Activated T-helper 17 cell treated with anti-CD3 and anti-CD28 coated beads, Interleukin-2, amount 50 U/mL, for 72 hours (primary cell): ENCODE results near the gene ROBO1. TPM values are rescaled to one million over a fixed set of nuclear protein-coding genes. Genes with fewer than 3 reads are reported as not detected.
"Not testable (repeated sequence)": the region's sequence is repeated elsewhere in the genome, so short reads cannot be mapped to it uniquely, and the experiment has no call there.

Source experiments
- ATAC-seq: fragments of 150-1000 bp; cut with Tn5 transposase; replicated peaks from 2 replicates; pipeline ENCODE4 v1.10.0; 2021; ENCODE audit warnings: mild to moderate bottlenecking, moderate library complexity
- H3K27ac Mint-ChIP-seq: one replicate; pipeline ENCODE4 v1.8.0; 2022; ENCODE audit warnings: mixed read lengths
- H3K27me3 Mint-ChIP-seq: one replicate; pipeline ENCODE4 v1.8.0; 2022; ENCODE audit warnings: mixed read lengths
- H3K36me3 Mint-ChIP-seq: one replicate; pipeline ENCODE4 v1.8.0; 2022; ENCODE audit warnings: low read depth, mild to moderate bottlenecking, mixed read lengths
- H3K4me1 Mint-ChIP-seq: one replicate; pipeline ENCODE4 v1.8.0; 2022; ENCODE audit warnings: mixed read lengths
- H3K4me3 Mint-ChIP-seq: one replicate; pipeline ENCODE4 v1.8.0; 2022; ENCODE audit warnings: mild to moderate bottlenecking, mixed read lengths
- H3K9me3 Mint-ChIP-seq: one replicate; pipeline ENCODE4 v1.8.0; 2022; ENCODE audit warnings: mixed read lengths
- total RNA-seq, 2 donors: library from RNA; stranded (reverse); gene quantifications; one replicate each; pipeline ENCODE4 v1.2.3, GENCODE V29; 2022

The ROBO1 gene
- total RNA-seq, 2 donors from 2014 or later, result not detected

DNA sequence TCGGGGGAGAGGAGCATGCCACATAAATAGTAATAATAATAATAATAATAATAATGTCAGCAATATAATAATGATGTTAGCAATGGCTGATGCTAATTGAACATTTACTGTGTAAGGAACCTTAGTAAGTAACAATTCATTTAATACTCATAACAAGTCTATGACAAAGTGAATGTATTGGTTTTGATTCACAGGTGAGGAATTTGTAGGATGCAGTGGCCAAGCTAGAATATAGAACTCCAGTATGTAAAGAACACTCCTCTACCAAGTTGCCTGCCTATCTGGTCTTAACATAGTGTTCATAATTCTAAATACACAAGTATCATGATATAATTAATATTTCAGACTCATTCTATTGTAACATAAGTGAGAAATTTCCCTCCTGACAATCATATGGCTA is 1016.5 kb downstream of the ROBO1 start:
- no peak overlapping the region for H3K27ac Mint-ChIP-seq
- no peaks in the 10 kb centered on the region for H3K36me3 Mint-ChIP-seq
- H3K4me1 Mint-ChIP-seq, result no peaks in the 10 kb centered on the region
- H3K4me3 Mint-ChIP-seq, result no peak overlapping the region
- no peaks in the 10 kb centered on the region for H3K27me3 Mint-ChIP-seq
- H3K9me3 Mint-ChIP-seq, result peaks cover 7% of the 10 kb centered on the region
- ATAC-seq, result no peak

DNA sequence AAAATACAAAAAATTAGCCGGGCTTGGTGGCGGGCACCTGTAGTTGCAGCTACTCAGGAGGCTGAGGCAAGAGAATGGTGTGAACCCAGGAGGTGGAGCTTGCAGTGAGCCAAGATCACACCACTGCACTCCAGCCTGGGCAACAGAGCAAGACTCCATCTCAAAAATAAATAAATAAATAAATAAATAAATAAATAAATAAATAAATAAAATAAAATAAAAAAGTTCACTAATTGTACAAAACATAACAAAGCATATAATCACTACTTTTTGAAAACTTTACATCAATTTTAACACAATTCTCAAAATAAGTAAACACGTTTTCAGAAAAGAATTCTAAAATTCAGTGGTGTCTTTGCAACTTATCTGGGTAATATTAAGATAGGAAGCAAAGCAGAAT is 1017.5 kb downstream of the ROBO1 start:
- peaks cover 12% of the 10 kb centered on the region for H3K9me3 Mint-ChIP-seq
- not testable (repeated sequence) for H3K4me1 Mint-ChIP-seq, H3K27me3 Mint-ChIP-seq

GRCh38 chr3:78749056-78749455 is 1018.7 kb downstream of the ROBO1 start:
- peaks cover 18% of the 10 kb centered on the region for H3K9me3 Mint-ChIP-seq
- H3K27me3 Mint-ChIP-seq, result no peaks in the 10 kb centered on the region
- H3K36me3 Mint-ChIP-seq, result no peaks in the 10 kb centered on the region
- ATAC-seq, result no peak
- H3K4me3 Mint-ChIP-seq, result no peak overlapping the region
- no peak overlapping the region for H3K27ac Mint-ChIP-seq
- H3K4me1 Mint-ChIP-seq, result no peaks in the 10 kb centered on the region

More for the DNA sequence above, 1017.5 kb downstream of the ROBO1 start:
- ATAC-seq, H3K4me3 Mint-ChIP-seq, H3K27ac Mint-ChIP-seq, H3K36me3 Mint-ChIP-seq: not testable (repeated sequence)

DNA sequence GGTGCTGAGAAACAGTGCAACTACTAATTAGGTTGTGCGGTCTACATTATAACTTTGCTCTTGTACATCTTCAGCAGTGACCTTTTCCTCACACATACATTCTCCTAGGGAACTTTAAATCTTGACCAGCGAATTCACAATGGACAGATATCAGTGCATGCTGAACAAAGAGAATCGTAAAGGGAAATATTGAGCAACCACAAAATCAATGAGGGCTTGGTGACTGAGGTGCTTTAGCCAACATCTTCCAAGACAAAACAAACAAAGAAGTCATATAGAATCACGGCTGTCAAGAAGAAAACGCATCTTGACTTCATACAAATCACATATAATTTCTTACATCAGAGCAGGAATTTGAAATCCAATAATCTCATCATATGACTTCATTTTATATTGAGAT is 1022.0 kb downstream of the ROBO1 start:
- peaks cover 19% of the 10 kb centered on the region for H3K9me3 Mint-ChIP-seq
- H3K27me3 Mint-ChIP-seq, result no peaks in the 10 kb centered on the region
- H3K27ac Mint-ChIP-seq, result no peak overlapping the region
- no peak for ATAC-seq
- no peaks in the 10 kb centered on the region for H3K4me1 Mint-ChIP-seq
- no peaks in the 10 kb centered on the region for H3K36me3 Mint-ChIP-seq
- no peak overlapping the region for H3K4me3 Mint-ChIP-seq

- no peak for ATAC-seq
- Mint-ChIP-seq H3K27me3 (no peaks in the 10 kb centered on the region), H3K9me3 (peaks cover 22% of the 10 kb centered on the region), H3K36me3 (no peaks in the 10 kb centered on the region), H3K4me1 (no peaks in the 10 kb centered on the region), H3K27ac (no peak overlapping the region), H3K4me3 (no peak overlapping the region)
Measured at GRCh38 chr3:78742491-78742890, 1025.3 kb downstream of the ROBO1 start.

- Mint-ChIP-seq H3K4me3 (no peak overlapping the region), H3K36me3 (no peaks in the 10 kb centered on the region), H3K9me3 (peaks cover 22% of the 10 kb centered on the region), H3K27ac (no peak overlapping the region), H3K4me1 (no peaks in the 10 kb centered on the region), H3K27me3 (no peaks in the 10 kb centered on the region)
- ATAC-seq, result no peak
Measured at GRCh38 chr3:78742041-78742440, 1025.8 kb downstream of the ROBO1 start.

DNA sequence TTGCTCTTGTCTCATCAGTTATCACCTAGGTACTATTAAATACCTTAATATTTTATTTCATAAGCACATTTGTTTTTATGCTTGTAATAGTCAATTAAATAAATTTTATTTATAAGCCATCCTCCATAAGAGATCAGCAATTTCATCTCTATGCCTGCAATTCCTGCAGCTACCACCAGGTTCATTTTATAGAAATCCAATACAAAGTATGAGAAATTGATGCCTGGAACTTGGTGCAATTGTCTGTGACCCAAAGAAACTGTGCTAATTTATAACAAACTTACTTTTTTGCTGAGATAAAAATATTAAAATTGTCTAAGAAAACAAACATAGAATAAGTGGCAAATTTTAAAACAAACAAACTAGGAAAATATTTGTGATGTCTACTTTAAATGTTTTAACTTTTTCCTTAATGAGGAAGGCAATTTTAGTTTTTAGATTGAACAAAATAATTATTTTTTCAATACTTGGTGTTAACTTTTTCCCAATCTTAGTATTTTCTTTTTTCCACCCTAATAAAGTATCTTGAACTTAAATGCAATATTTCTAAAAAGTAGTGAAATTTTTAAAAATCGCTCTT is 1026.6 kb downstream of the ROBO1 start:
- no peak overlapping the region for H3K4me3 Mint-ChIP-seq

DNA sequence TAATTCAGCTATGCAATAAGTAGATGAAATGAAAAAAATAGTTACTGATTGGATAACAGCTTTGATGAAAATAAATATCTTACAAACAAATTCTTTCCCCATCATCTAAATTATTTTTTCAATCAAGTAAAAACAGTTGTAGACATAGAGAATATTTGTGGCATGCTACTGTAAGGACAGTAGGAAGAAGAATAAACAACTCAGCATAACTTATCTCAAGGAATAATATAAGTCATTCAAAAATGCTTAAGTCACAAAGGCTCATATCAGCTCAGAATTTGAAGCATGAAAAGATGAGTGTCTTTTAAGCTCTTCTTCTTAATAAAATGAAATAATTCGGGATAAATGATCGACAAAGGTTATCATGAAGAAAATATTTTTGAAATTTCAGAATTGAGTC is 1029.0 kb downstream of the ROBO1 start:
- H3K9me3 Mint-ChIP-seq, result peaks cover 10% of the 10 kb centered on the region
- no peak overlapping the region for H3K27ac Mint-ChIP-seq
- no peaks in the 10 kb centered on the region for H3K27me3 Mint-ChIP-seq
- no peaks in the 10 kb centered on the region for H3K4me1 Mint-ChIP-seq
- no peak for ATAC-seq
- H3K36me3 Mint-ChIP-seq, result no peaks in the 10 kb centered on the region
- no peak overlapping the region for H3K4me3 Mint-ChIP-seq

More for the DNA sequence above, 1026.6 kb downstream of the ROBO1 start:
- no peak for ATAC-seq
- Mint-ChIP-seq H3K27ac (no peak overlapping the region), H3K4me1 (no peaks in the 10 kb centered on the region), H3K9me3 (peaks cover 22% of the 10 kb centered on the region), H3K36me3 (no peaks in the 10 kb centered on the region), H3K27me3 (no peaks in the 10 kb centered on the region)

GRCh38 chr3:78737988-78738387 is 1029.8 kb downstream of the ROBO1 start:
- no peaks in the 10 kb centered on the region for H3K4me1 Mint-ChIP-seq
- H3K27me3 Mint-ChIP-seq, result no peaks in the 10 kb centered on the region
- no peak overlapping the region for H3K4me3 Mint-ChIP-seq
- no peak for ATAC-seq
- H3K36me3 Mint-ChIP-seq, result no peaks in the 10 kb centered on the region
- H3K9me3 Mint-ChIP-seq, result peaks cover 5% of the 10 kb centered on the region
- H3K27ac Mint-ChIP-seq, result no peak overlapping the region

- Mint-ChIP-seq H3K4me3 (no peak overlapping the region), H3K9me3 (peaks cover 5% of the 10 kb centered on the region), H3K4me1 (no peaks in the 10 kb centered on the region), H3K36me3 (no peaks in the 10 kb centered on the region), H3K27me3 (no peaks in the 10 kb centered on the region), H3K27ac (no peak overlapping the region)
- no peak for ATAC-seq
Measured at GRCh38 chr3:78736863-78737262, 1030.9 kb downstream of the ROBO1 start.

DNA sequence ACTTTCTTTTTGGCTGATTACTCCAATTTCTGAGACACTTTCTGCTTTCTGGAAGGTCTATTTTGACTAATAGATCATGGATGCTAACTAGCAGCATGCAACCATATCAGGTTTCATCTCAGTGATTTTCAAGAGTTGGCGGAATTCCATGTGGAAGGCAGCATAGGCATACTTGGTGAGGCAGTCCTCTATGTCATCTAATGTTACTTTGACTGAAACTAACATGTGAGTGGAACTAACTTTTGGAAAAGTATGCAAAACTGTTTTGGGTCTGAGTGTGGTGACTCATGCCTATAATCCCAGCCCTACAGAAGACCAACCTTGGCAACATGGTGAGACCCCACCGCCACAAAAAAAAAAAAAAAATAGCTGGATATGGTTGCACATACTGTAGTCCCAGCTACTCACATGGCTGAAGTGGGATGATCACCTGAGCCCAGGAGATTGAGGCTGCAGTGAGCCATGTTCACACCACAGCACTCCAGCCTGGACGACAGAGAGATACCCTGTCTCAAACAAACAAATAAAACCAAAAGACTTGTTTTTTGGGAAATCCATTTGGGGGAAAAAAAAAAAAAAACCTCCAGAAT is 1033.7 kb downstream of the ROBO1 start:
- no peak for ATAC-seq
- no peak overlapping the region for H3K4me3 Mint-ChIP-seq
- peaks cover 6% of the 10 kb centered on the region for H3K9me3 Mint-ChIP-seq
- H3K27ac Mint-ChIP-seq, result no peak overlapping the region
- H3K36me3 Mint-ChIP-seq, result no peaks in the 10 kb centered on the region
- H3K27me3 Mint-ChIP-seq, result no peaks in the 10 kb centered on the region
- H3K4me1 Mint-ChIP-seq, result no peaks in the 10 kb centered on the region

GRCh38 chr3:78732893-78733292 is 1034.9 kb downstream of the ROBO1 start:
- Mint-ChIP-seq H3K27me3 (no peaks in the 10 kb centered on the region), H3K9me3 (peaks cover 7% of the 10 kb centered on the region), H3K4me1 (no peaks in the 10 kb centered on the region), H3K4me3 (no peak overlapping the region), H3K27ac (no peak overlapping the region), H3K36me3 (no peaks in the 10 kb centered on the region)
- no peak for ATAC-seq

DNA sequence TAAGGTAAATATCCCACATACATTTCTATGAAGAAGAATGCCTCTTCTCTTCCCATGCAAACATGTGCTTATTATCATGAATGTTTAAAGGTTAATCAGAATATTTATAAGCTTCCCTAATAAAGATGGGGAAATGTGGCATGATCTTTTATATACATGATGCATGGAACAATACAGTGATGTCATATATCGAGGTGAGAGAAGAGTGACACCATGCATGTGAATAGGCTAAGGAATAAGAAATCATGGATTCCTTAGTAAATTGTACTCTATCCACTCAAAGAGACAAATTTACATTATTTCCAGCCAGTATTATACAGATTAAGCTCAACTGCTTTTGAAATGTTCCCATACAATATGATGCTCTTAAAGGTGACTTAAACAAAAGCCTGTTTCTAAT is 1035.3 kb downstream of the ROBO1 start:
- H3K4me1 Mint-ChIP-seq, result no peaks in the 10 kb centered on the region
- no peaks in the 10 kb centered on the region for H3K27me3 Mint-ChIP-seq
- no peak overlapping the region for H3K27ac Mint-ChIP-seq

DNA sequence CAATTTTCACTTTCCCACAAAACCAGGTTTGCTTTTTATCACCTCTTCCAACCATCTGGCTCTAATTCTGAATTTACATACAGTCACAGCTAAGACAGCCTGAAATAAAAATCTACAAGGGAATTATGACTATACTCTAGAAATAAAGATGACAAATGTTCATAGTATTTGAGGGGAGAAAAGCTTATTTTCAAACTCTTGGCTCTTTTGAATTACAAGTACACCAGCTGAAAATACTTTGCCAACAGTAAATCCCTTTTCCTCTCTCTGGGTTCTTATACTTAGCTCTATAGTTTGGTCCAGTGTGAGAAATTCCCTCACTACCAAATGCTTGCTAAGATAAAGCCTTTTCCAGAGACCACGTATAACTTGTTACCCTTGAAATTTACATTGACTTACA is 1037.9 kb downstream of the ROBO1 start:
- no peak overlapping the region for H3K4me3 Mint-ChIP-seq
- H3K27ac Mint-ChIP-seq, result no peak overlapping the region
- H3K9me3 Mint-ChIP-seq, result peaks cover 5% of the 10 kb centered on the region
- no peaks in the 10 kb centered on the region for H3K4me1 Mint-ChIP-seq
- no peaks in the 10 kb centered on the region for H3K27me3 Mint-ChIP-seq
- no peak for ATAC-seq
- H3K36me3 Mint-ChIP-seq, result no peaks in the 10 kb centered on the region

More for the DNA sequence above, 1035.3 kb downstream of the ROBO1 start:
- peaks cover 5% of the 10 kb centered on the region for H3K9me3 Mint-ChIP-seq
- no peak overlapping the region for H3K4me3 Mint-ChIP-seq
- ATAC-seq, result no peak
- no peaks in the 10 kb centered on the region for H3K36me3 Mint-ChIP-seq

DNA sequence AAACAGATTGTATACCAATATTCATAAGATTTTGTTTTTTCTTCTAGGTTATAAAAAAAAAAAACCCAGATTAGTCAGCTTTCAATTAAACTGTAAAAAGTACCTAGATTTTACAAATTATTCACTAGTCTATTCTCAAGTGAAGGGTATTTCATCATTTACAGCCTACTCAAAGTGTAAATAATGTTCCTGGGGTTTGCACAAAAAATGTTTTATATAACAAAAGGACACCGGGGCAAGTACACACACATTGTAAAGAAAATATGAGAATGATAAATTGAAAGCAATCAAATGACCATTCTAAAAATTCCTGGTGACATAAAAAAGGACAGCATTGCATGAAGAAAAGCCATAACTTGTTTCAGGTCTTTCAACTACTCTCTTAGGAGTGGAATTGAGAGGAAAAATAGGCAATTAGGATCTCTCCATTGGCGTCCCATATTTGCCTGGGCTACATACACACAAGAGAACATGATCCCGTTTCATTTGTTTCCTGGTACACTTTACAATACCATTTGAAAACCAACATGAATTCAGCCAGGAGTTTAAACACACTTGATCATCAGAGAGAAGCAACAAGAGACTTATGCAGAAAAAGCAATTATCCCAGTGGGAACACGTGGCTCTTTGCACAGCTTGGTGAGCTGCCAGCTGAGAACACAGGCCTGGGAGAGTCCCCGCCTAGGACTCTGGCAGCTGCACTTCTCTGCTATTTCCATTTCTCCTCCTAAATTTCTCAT is 1039.2 kb downstream of the ROBO1 start:
- ATAC-seq, result no peak
- Mint-ChIP-seq H3K27ac (no peak overlapping the region), H3K4me3 (no peak overlapping the region), H3K36me3 (no peaks in the 10 kb centered on the region), H3K9me3 (peaks cover 5% of the 10 kb centered on the region), H3K27me3 (no peaks in the 10 kb centered on the region), H3K4me1 (no peaks in the 10 kb centered on the region)
